HG02759 (cell line): ENCODE measurements around the gene ATP5PD.
"Not testable (repeated sequence)": the region's sequence is repeated elsewhere in the genome, so short reads cannot be mapped to it uniquely, and the experiment has no call there.

Experiments used
- ATAC-seq: cut with Tn5 transposase; IDR thresholded peaks from one replicate; pipeline ENCODE4 v1.9.1; 2021; ENCODE audit warnings: mild to moderate bottlenecking, moderate library complexity; ENCODE audit not compliant: unreplicated experiment

The ATP5PD gene

DNA sequence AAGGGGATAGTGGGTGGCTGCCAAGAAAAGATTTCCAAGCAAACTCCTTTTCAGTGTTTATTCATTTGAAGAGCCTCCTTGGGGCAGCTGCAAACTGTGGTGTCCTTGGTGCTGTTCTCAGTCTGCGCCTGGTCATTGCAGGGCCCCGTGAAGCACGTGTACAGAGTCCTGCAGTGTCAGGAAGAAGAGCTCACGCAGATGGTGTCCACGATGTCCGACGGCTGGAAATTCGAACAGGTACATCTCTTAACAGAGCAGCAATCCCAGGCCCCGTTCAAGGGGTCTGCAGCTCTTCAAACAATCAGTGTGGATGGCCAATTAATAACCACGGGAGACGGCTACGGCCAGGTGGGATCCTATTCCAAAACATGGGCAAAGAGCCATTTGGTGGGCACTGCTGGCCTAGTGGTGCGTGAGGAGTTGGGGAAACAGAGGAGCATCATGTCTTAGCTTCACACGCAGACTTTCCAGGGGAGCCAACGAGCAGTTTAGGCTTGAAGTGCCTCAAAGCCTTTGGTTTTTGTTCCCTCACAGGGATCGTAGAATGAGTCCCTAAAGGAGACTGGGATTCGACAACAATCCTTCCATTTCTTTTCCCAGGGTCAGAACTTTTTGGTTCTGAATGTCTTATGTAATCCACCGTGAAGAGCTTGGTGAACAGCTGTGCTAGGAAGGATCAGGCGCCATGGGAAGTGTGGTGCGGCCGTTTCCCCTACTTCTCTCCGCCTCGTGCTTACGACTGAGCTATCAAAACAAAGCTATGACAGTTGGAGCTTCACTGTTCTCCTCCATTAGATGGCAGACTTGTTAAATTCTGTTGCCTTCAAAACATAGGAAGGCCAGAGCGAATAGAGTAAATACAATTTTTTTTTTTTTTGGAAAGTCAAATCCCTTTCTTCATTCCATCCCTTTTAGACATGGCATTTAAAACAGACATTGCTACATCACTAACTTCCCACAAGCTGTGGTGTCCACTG lies 12.9 kb upstream of the ATP5PD start:
- ATAC-seq = no peak

- no peak for ATAC-seq
These were observed 5.2 kb upstream of the ATP5PD start for GRCh38 chr17:75051941-75052340.

DNA sequence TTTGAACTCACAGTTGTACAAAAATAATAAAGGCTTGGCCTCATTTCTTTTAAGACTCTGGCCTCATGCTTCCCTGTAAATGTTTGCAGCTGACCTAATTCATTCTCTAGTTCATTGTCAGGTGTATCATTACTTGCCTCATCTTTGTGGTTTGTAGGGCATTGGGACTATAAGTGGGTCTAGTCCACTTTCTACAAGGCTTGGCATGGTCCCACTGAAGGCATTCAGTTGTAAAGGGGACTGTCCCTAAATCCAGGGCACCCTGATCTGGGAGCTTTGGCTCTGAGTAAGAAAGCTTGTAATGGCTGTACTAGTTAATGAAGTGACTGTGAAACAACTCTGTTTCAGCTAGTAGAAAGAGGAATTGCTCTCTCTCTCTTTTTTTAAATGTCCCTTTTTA lies 2.9 kb upstream of the ATP5PD start:
- ATAC-seq = no peak

- no peak for ATAC-seq
These were observed 2.3 kb upstream of the ATP5PD start for GRCh38 chr17:75049057-75049456.

DNA sequence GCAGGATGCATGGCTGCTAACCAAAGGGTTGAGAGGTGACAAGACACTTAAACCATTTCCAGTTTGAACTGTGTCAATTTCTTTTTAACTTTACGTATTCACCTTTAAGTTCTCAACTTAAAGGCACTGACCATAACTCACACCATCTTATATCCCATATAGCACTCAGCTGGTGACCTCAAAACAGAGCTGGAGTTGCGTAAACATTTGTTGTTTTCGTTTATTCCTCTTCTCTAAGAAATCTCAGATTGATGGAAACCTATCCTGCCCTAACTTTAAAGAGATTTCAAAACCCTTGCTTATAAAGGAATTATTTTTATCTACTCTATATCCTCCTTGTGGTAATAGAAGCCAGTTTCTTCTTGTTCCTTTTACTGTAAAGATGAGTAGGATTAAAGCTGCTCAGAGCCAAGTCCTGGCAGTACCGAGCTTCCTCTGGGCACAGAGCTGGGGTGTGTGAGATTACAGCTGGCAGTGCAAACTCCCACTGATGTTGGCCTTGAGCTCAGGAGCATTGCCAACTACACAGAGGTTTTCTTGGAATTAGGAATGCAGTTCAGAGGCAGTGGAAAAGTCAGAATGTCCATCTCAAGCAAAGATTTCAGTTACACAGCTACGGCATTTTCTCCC lies 1.6 kb upstream of the ATP5PD start:
- ATAC-seq = no peak

DNA sequence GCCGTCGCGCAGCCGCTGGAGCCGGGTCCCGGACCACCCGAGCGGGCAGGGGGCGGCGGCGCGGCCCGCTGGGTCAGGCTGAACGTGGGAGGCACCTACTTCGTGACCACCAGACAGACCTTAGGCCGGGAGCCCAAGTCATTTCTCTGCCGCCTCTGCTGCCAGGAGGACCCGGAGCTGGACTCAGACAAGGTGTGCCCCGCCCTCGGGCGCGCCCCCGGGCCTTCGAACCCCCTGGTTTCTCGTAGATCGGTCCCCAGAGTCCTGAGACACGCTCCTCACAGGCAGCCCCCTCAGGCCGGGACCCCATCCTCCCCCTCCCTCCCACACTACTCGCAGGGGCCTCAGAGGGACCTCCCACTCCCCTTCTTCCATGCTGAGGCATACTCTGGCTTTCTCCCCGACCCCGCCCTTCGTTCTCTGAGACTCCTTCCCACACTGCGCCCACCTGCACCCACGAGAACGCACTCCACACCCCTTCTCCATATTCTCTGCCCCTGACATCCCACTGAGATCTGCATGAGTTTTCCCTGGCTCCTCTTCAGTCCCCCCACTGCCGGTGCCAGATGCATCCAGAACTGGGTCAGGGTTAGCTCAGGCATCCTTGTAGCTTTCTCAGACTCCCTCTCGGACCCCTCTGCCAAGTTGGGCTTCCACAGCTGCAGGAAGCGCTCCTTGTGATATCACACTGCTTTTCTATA lies 779 bp upstream of the ATP5PD start:
- ATAC-seq = peak; percentile 17

DNA sequence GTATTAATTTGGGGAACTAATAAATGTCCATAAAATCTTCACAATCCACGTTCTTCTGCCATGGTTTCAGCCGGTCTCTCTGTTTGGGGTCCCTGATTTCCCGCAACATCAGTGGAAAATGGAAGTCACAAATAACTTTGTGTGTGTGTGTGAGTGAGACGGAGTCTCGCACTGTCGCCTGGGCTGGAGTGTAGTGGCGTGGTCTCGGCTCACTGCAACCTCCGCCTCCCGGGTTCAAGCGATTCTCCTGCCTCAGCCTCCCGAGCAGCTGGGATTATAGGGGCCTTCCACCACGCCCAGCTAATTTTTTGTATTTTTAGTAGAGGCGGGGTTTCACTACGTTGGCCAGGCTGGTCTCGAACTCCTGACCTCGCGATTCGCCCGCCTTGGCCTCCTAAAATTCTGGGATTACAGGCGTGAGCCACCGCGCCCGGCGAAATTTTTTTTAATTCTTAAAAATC lies 793 bp downstream of the ATP5PD start:
- not testable (repeated sequence) for ATAC-seq

DNA sequence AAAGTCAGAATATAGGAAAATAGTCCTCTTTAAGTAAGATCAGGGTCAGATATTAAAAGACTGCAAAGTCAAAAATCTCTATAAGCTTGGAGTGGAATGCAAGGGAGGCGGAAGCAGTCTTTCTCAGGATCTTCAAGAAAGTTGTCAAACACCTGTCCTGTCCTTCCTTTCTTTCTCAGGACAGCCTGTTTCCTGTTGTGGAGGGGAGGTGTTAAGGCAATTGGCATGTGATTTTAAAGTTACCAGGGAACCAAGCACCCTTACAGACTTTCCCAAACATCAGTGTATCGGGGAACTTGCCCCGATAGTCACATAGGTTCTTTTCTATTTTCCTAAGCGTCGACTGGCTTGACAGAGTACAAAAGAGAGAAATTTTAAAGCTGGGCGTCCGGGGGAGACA lies 2.1 kb downstream of the ATP5PD start:
- no peak for ATAC-seq

GRCh38 chr17:75043789-75044188 lies 3.0 kb downstream of the ATP5PD start:
- not testable (repeated sequence) for ATAC-seq

GRCh38 chr17:75041656-75042280 lies 5.0 kb downstream of the ATP5PD start:
- ATAC-seq = no peak

GRCh38 chr17:75039238-75039637 lies 7.5 kb downstream of the ATP5PD start:
- ATAC-seq = no peak

GRCh38 chr17:75036643-75037268 lies 10.0 kb downstream of the ATP5PD start:
- ATAC-seq = no peak

DNA sequence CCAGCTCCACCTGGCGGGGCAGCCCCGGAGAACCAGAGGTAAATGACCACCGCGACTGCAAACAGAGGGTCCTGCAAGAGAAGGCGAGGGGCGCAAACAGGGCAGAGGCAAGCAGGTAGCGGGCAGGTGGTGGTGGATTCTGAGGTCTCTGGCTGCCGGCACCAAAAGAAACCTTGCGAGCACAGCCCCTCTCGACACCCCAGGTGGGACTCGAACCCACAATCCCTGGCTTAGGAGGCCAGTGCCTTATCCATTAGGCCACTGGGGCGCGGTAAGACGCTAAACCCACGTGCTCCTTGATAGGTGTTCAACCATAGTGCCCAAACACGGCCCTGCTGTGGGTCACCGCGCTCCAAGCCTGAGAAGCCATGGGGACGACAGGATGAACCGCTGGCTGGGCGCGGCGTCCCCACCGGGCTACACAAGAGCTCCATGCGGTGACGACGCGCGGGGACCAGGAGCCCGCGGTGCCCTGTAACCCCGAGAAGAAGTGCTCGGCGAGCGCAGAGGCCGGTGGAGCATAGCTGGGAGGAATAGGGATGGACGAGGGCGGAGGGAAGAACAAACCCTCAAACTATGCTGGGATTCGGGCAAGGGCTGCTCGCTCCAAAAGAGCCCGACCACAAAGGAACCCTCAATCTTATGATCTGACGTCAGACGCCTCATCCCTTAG lies 12.4 kb downstream of the ATP5PD start:
- peak; percentile 64 for ATAC-seq

DNA sequence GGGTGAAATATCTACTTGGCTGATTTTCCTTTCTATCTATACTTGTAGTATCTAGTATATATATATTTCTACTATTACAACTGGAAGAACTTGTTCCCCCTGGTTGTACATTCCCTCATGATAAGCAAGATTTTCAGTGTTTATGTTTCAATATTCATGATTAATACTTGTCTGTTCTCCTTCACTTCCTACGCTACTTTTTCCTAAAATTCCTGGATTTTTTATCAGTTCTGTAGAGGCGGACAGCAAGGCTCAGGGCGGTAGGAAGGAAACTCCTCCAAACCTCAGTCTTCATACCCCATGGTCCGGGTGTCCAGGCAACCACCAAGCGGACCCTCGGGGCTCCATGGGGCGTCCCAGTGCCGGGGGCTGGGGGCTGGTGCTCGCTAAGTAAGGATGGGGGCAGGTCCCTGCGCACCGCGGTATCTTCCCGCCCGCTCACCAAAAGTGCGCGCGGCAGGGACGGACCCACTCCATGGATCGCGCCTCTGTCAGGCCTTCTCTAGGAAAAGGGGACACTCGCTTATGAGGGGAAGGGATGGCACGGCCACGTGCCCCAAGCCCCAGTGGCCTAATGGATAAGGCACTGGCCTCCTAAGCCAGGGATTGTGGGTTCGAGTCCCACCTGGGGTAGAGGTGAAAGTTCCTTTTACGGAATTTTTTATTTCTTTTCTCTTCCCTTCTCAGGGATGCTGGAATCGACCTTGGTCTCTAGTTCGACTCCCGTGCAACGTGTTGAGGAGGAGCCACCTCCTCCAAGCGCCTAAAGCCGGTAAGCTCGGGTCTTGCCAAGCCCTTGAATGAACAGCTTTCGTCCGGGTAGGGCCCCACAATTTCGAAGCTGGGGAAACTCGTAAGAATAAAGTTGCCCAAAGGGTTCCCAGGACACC lies 13.2 kb downstream of the ATP5PD start:
- peak; percentile 55 for ATAC-seq

DNA sequence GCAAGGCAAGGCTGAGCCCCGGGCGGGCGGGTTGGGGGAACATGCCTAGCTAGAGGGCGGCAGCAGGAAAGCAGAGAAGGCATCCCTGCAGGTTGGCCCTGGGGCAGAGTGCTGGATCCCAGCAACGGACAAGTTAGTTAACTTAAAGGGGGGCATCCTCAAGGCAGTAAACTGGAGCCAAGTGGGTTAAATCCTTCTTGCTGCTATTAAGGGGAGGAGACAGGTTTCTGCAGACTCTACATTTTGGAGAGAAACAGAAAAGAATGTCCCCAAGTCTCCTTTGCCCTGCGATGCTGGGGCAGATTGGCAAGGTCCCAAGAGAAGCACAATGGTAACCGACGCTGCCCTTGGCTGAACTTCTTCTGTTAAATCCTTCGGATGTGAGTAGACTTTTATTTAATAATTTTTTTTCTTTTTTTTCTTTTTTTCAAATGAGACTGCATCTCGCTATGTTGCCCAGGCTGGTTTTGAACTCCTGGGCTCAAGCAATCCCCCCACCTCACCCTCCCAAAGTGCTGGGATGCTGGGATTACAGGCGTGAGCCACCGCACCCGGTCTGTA lies 14.0 kb downstream of the ATP5PD start:
- no peak for ATAC-seq

DNA sequence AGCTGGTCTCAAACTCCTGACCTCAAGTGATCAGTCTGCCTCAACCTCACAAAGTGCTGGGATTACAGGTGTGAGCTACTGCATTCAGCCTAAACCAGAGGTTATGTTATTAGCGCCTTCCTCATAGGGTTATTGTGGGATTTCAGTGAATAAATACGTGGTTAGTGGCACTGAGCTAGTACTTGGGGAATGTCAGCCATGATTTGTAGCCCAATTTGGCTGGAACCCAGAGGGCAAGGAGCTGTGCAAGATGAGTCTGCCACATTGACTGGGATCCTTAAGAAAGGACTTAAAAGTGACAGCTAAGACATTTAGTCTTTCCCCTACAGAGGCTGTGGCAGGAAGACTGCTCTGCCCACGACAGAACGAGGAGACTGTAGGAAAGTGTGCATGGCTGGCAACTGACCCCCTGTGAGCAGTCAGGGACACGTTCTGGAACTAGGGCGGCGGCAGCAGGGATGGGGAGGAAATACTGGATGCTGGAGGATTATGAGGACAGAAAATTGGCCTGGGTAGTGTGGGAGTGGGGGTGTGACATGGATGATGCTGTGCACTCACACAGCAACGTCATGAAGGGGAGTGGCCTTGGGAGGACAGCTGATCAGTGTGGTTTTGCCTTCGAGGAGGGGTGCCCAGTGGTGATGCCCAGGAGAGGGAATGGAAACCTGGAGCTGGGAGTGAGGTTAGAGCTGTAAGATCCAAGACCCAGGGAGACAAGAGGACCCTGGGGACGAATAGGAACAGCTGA lies 14.6 kb downstream of the ATP5PD start:
- no peak for ATAC-seq

- no peak for ATAC-seq
These were observed 16.6 kb downstream of the ATP5PD start for GRCh38 chr17:75030161-75030560.

DNA sequence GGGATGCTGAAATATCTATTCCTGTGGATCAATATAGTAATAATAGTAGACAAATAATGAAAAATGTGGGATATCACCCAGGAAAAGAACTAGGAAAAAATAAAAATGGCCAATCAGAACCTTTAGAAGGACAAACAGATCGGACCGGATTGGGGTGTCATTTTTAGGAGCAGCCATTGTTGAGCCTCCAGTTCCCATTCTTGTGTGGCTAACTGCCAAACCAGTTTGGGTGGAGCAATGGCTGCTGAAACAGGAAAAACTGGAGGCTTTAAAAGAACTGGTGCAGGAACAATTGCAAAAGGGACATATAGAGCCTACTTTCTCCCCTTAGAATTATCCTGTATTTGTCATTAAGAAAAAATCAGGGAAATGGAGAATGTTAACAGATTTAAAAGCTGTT lies 20.1 kb downstream of the ATP5PD start:
- ATAC-seq = not testable (repeated sequence)
